Endometrial microvascular endothelial cells (primary cell): ENCODE data around the gene CTCFL. TPM values are rescaled to one million over a fixed set of nuclear protein-coding genes. Genes with fewer than 3 reads are reported as not detected.
"Not testable (repeated sequence)": the region's sequence is repeated elsewhere in the genome, so short reads cannot be mapped to it uniquely, and the experiment has no call there.

Experiments
- in situ Hi-C: cut with HindIII; loops from 2 replicates; pipeline ENCODE4 v1.10.0; 2017; ENCODE audit warnings: low sequenced_read_pairs, low pct_unique_long_range_greater_than_20kb; ENCODE audit errors: inconsistent ontology term
- total RNA-seq: library from RNA; depleted of rRNA; stranded (reverse); fragments of >200 nt; gene quantifications from one replicate; pipeline ENCODE4 v1.2.3, GENCODE V29; 2015; ENCODE audit errors: inconsistent ontology term

The CTCFL gene
- total RNA-seq, 1 donor from 2014 or later: not detected

DNA sequence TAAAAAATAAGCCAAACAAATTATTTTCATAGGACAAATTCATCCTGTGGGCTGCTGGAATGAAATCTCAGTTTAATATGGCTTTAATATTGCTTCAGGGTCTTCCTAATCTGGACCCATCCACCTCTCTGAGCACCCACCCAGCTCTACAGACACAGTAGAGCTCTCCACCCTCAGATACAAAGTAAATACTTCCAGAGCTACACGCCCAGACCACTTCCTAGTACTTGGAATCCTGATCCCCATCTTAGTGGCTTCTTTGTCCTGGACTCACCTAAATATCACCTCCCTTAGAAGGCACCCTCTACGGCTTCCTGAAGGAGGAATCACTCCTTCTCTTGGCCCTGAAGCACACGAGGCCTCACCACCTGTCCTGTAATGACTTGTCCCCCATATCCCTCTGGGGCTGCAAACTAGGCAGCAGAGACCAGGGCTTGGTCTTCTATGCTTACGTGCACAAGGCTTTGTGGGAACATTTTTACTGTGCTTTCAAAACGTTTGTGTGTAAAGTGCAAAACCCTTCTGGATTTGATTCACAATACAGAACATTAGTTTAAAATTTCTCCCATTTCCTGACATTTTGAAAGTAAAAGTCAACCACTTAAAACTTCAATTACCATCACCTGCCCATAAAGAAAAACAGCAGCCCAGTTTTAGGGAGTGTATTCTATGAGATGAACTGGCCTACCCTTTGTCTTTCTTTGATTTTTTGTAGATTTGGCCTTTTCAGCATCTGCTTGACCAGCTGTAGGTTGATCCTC lies 2.4 kb downstream of the CTCFL start:
- in situ Hi-C loops: no loop called here

DNA sequence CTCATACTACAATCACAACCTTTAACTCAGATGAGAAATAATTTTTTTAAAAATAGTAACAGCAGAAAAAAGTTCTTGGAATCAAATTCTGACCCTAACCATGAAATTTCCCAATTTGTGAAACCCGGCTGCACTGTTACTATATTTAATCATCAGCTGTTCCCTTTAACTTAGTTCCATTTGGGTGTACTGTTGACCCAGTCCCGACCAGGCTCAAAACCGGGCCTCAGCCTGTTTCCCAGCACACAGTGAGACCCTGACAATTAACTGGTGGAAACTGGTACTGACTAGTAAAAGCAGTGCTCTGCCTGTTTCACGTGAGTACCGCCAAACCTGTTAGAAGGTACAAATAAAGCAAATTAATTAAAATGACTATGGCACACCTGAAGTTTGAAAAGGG lies 7.0 kb downstream of the CTCFL start:
- in situ Hi-C loops: no loop called here

DNA sequence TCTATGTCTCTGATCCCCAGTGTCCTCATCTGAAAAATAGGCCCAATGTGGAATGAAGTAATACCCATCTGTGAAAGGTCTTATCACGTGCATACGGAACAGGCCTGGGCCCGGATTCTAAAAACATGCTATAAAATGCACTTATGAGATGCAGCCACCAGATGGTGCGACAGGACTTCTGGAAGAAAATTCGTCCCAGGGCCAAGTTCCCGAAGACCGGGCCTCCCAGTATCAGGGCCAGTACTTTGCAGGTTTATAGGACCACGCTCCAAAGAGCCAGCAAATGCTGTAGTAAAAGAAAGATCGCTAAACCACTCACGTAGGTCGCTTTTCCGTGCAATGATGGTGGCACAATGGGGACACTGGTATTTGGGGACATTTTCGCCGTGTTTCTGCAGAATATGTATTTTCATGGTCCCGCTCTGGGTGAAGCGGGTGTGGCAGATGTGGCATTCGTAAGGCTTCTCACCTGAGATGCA lies 10.6 kb downstream of the CTCFL start:
- in situ Hi-C loops: no loop called here

DNA sequence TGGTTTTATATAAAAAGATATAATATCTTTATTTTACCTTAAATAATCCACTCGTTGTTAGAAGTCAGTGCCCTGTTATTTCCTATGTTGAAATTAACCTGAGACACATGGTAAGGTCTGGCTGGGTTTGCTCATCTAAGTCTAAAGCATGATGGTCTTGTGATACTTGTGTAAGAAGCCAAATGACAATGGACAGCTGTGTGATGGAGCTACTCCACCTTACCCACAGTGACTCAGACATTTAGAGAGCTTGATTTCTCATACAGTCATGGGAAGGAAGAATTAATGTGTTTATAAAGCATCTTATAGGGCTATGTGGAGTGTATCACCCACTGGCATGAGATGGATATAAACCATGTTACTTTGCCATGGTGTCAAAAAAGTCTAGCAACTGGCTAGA lies 11.7 kb downstream of the CTCFL start:
- in situ Hi-C loops: no loop called here

DNA sequence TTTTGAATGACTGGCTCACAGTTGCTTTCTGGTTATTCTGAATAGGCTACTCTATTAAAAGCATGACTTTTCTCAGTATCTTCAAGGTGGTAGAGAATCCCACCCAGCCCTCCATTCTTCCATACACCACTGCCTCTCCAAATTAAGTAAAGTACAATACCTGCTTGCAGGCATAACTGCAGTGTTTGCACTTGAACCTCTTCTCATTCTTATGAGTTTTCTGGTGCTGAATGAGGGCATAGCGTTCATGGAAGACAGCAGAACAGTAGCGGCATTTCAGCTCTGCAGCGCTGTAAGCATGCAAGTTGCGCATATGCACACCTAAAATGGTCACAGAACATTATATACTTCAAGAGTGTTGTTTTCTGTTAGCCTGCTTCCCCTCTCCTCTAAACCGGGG lies 12.5 kb downstream of the CTCFL start:
- in situ Hi-C loops: no loop called here

DNA sequence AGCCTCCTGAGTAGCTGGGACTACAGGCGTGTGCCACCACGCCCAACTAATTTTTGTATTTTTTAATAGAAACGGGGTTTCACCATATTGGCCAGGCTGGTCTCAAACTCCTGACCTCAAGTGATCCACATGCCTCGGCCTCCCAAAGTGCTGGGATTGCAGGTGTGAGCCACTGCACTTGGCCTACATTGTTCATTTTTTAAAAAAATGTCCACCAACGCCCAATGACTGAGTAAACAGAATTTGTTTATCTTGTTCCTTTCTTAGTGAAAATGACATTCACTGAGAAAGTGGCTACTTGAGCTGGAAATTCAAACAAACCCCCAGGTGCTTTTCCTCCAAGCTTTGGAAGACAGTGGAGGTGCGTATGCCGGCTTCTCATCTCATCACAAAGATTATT lies 13.2 kb downstream of the CTCFL start:
- in situ Hi-C loops: not testable (repeated sequence)

DNA sequence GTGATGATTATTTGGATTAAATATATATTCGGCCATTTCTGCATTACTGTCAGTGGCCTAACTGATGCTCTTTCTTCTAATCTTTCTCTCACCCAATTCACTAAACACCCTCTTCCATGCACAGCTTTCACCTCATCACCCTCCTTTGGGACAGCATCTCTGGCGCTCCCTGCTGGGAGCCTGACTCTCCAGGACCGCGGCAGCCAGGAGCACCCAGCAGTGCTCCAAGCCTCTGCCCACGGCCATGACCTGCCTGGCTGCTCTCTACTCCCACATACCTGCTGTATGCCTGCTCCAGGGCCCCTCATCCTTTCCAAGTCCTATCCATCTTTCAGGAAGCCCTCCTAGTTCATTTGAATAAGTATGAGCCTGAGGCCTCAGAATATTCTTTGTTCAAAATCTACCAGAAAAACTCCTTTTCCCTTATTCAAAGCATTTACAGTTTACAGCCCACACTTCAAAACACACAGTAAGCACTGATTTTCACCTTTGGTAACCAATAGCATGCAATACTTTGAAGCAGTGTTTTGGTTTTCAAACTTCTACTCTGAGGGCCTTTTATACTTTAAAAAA lies 15.2 kb downstream of the CTCFL start:
- in situ Hi-C loops: no loop called here

GRCh38 chr20:57508831-57509230 lies 16.1 kb downstream of the CTCFL start:
- in situ Hi-C loops: no loop called here

DNA sequence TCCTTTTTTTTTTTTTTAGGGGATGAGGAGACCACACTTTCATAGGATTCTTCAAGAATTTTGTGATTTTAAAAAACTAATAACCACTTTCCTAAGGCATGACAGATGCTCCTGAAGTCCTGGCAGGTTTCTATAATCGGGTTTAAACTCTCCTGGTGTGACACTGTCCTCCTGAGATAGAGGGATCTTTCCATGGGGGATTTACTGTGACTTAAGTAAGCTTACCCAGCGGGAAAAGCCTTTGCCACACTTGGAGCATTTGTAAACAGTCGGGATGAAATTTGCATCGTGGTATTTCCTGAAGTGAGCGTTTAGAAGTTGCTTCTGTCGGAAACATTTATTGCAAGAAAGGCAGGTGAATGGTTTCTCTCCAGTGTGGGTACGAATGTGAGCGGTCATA lies 16.6 kb downstream of the CTCFL start:
- in situ Hi-C loops: no loop called here

DNA sequence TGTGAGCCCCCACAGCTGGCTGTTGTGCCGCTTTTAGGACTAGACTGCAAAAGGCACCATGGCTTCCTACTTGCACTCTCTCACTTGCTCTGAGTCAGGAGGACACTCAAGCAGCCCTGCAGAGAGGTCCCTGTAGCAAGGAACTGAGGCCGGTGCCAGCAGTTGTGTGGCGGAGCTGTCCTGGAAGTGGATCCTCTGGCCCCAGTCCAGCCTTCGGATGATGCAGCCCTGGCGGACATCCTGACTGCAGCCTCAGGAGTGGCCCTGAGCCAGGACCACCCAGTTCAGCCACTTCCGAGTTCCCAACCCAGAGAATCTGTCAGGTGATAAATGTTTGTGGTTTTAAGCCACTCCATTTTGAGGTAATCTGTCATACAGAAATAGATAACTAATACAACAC lies 17.5 kb downstream of the CTCFL start:
- in situ Hi-C loops: no loop called here

GRCh38 chr20:57505979-57506378 lies 19.0 kb downstream of the CTCFL start:
- in situ Hi-C loops: no loop called here

DNA sequence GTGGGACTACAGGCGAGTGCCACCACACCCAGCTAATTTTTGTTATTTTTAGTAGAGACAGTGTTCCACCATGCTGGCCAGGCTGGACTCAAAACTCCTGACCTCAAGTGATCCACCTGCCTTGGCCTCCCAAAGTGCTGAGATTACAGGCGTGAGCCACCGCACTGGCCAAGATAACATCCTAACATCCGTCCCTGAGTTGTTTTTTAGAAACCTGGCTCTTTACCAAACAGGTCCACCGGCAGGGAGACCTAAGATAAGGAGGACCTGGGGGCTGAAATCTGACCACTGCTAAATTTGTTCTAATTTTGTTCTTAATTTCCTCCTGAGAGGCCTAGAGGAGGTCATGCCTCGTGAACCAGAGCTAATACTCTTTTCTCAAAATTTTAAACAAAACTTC lies 20.5 kb downstream of the CTCFL start:
- in situ Hi-C loops: no loop called here

GRCh38 chr20:57503035-57503658 lies 21.8 kb downstream of the CTCFL start:
- in situ Hi-C loops: no loop called here

- in situ Hi-C loops: no loop called here
Observed at GRCh38 chr20:57502336-57502700, 22.6 kb downstream of the CTCFL start.

DNA sequence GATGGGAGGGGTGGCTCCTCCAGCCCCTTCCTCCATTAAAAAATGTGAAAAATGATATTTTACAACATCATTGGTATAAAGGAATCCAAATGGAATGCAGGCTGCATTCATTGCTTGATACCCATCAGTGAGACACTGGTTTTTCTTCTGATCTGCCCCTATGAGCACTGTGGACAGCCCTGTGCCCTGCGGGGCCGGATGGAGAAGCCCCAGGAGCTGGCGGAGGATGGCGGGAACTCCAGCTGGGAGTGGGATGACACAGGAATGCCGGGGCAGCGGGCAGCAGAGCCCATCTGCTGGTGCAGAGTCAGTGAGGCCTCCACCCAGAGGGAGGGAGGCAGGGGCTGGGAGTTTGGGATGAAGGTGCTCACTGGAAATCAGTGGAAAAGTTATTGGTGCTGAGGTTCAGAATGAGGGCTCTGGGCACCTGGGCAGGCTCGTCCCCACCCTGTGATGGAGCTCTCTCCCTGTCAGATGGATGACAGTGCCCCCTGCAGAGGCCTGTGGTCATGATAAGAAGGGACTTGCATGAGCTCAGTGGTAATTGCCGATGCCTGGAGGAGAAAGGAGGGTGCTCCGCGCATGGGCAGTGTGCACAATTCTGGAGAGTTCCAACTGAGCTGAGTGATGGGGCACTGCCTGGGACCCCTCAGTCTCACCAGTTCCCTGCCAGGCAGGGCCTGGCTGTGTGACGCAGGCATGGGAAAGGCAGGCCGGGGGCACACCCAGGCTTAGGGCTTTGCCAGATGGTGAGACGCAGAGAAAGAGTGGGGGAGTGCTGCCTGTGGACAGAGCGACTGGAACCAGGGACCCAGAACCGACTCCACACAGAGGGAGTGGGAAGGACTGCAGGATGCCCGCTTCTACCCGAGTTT lies 23.2 kb downstream of the CTCFL start:
- in situ Hi-C loops: no loop called here

- in situ Hi-C loops: no loop called here
Observed at GRCh38 chr20:57500962-57501361, 24.0 kb downstream of the CTCFL start.

DNA sequence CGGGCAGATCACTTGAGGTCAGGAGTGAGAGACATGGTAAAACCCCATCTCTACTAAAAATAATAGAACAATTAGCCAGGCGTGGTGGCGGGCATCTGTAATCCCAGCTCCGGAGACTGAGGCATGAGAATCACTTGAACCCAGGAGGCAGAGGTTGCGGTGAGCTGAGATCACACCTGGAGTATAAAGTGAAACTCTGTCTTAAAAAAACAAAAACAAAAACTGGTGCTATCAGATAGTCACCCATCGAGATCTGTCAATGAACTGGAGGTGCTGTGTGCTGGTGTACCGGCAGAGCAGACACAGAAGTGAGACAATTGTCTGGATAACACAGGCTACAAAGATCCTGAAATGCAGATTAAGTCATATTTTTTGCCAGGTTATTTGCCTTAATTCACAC lies 24.7 kb downstream of the CTCFL start:
- in situ Hi-C loops: no loop called here

DNA sequence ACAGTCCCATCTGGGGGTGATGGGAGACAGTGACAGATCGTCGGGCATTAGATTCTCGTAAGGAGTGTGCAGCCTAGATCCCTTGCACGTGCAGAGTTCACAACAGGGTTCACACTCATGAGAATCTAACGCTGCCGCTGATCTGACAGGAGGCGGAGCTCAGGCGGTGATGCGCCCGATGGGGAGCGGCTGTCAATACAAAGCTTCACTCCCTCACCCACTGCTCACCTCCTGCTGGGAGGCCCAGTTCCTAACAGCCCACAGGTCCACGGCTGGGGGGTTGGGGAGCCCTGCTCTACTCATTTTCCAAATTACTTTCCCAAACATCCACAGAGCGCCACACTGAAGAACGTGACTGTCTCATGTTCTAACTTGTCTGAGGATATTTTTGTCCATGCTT lies 25.3 kb downstream of the CTCFL start:
- in situ Hi-C loops: loop anchor here (10.0 kb wide), 1 partner anchor 125 kb away; no protein-coding TSS in a partner anchor
